H9 (cell line): ENCODE data around the gene ZNF385D. TPM values are rescaled to one million over a fixed set of nuclear protein-coding genes. Genes with fewer than 3 reads are reported as not detected.

Experiments
- DNase-seq: peaks from one replicate; pipeline ENCODE4 v3.0.0-alpha.2; 2017
- H2AFZ ChIP-seq: one replicate; pipeline ENCODE4 v1.6.1; 2013; ENCODE audit warnings: mild to moderate bottlenecking, low read length, control low read depth, moderate library complexity
- H2AK5ac ChIP-seq: 2 replicates; pipeline ENCODE4 v1.6.1; 2013; ENCODE audit warnings: low read length, control low read depth, mixed read lengths; ENCODE audit not compliant: insufficient read length
- H2BK120ac ChIP-seq: one replicate; pipeline ENCODE4 v1.6.1; 2013; ENCODE audit warnings: low read depth, mild to moderate bottlenecking, low read length, control low read depth, inconsistent platforms; ENCODE audit not compliant: poor library complexity, severe bottlenecking
- H2BK12ac ChIP-seq: 2 replicates; pipeline ENCODE4 v1.6.1; 2013; ENCODE audit warnings: low read length, control low read depth, mixed read lengths, low read depth; ENCODE audit not compliant: insufficient read length
- H2BK15ac ChIP-seq: 2 replicates; pipeline ENCODE4 v1.6.1; 2013; ENCODE audit warnings: low read depth, low read length, control low read depth
- H2BK20ac ChIP-seq: one replicate; pipeline ENCODE4 v1.6.1; 2013; ENCODE audit warnings: low read depth, mild to moderate bottlenecking, low read length, control low read depth, inconsistent platforms; ENCODE audit not compliant: poor library complexity, severe bottlenecking
- H2BK5ac ChIP-seq: 2 replicates; pipeline ENCODE4 v1.6.1; 2013; ENCODE audit warnings: low read length, control low read depth, mixed read lengths; ENCODE audit not compliant: insufficient read length
- H3K14ac ChIP-seq: 2 replicates; pipeline ENCODE4 v1.6.1; 2013; ENCODE audit warnings: low read length, control low read depth; ENCODE audit not compliant: insufficient read depth
- H3K18ac ChIP-seq: 2 replicates; pipeline ENCODE4 v1.6.1; 2013; ENCODE audit warnings: low read depth, mild to moderate bottlenecking, mixed read lengths, low read length, control low read depth; ENCODE audit not compliant: insufficient read length
- H3K23ac ChIP-seq: 2 replicates; pipeline ENCODE4 v1.6.1; 2013; ENCODE audit warnings: low read length, control low read depth, mixed read lengths, low read depth; ENCODE audit not compliant: insufficient read length
- H3K23me2 ChIP-seq: 2 replicates; pipeline ENCODE4 v1.6.1; 2013; ENCODE audit warnings: low read depth, mild to moderate bottlenecking, mixed read lengths, low read length, control low read depth; ENCODE audit not compliant: insufficient read length, poor library complexity, severe bottlenecking
- H3K27ac ChIP-seq: 2 replicates; pipeline ENCODE4 v1.5.1; 2013; ENCODE audit warnings: low read length, control low read depth, mixed read lengths, low read depth; ENCODE audit not compliant: insufficient read length
- H3K27me3 ChIP-seq: 2 replicates; pipeline ENCODE4 v1.6.1; 2013; ENCODE audit warnings: low read length, control low read depth, inconsistent platforms; ENCODE audit not compliant: insufficient read depth
- H3K4ac ChIP-seq: 2 replicates; pipeline ENCODE4 v1.6.1; 2013; ENCODE audit warnings: low read depth, mild to moderate bottlenecking, control low read depth, inconsistent platforms, low read length, moderate library complexity
- H3K4me1 ChIP-seq: 2 replicates; pipeline ENCODE4 v1.6.1; 2013; ENCODE audit warnings: low read length, control low read depth, inconsistent platforms; ENCODE audit not compliant: insufficient read depth
- H3K4me2 ChIP-seq: 2 replicates; pipeline ENCODE4 v1.6.1; 2013; ENCODE audit warnings: low read length, control low read depth, mixed read lengths; ENCODE audit not compliant: insufficient read length, insufficient read depth
- H3K56ac ChIP-seq: 2 replicates; pipeline ENCODE4 v1.6.1; 2013; ENCODE audit warnings: low read depth, mild to moderate bottlenecking, mixed read lengths, low read length, control low read depth; ENCODE audit not compliant: insufficient read length
- H3K79me1 ChIP-seq: 2 replicates; pipeline ENCODE4 v1.6.1; 2013; ENCODE audit warnings: low read depth, mild to moderate bottlenecking, moderate library complexity, low read length, control low read depth, inconsistent platforms; ENCODE audit not compliant: insufficient read depth, poor library complexity, severe bottlenecking
- H3K79me2 ChIP-seq: 2 replicates; pipeline ENCODE4 v1.6.1; 2013; ENCODE audit warnings: low read length, control low read depth, inconsistent platforms; ENCODE audit not compliant: insufficient read depth
- H3K9ac ChIP-seq: 2 replicates; pipeline ENCODE4 v1.6.1; 2013; ENCODE audit warnings: low read length, control low read depth, mixed read lengths; ENCODE audit not compliant: insufficient read length; ENCODE audit errors: extremely low read depth
- H3K9me3 ChIP-seq: one replicate; pipeline ENCODE4 v1.6.1; 2013; ENCODE audit warnings: low read depth, low read length, inconsistent platforms; ENCODE audit not compliant: control insufficient read depth
- H3T11ph ChIP-seq: one replicate; pipeline ENCODE4 v1.6.1; 2013; ENCODE audit warnings: mild to moderate bottlenecking, low read length, control low read depth, inconsistent platforms
- H4K20me1 ChIP-seq: one replicate; pipeline ENCODE4 v1.6.1; 2013; ENCODE audit not compliant: control insufficient read depth, insufficient read length, insufficient read depth
- H4K5ac ChIP-seq: 2 replicates; pipeline ENCODE4 v1.6.1; 2013; ENCODE audit warnings: low read depth, mild to moderate bottlenecking, mixed read lengths, low read length, control low read depth; ENCODE audit not compliant: insufficient read length
- H4K8ac ChIP-seq: replicated peaks from 2 replicates; pipeline ENCODE4 v1.6.1; 2013; ENCODE audit warnings: low read length, control low read depth, mixed read lengths, low read depth; ENCODE audit not compliant: insufficient read length
- H4K91ac ChIP-seq: 2 replicates; pipeline ENCODE4 v1.6.1; 2013; ENCODE audit warnings: low read depth, mild to moderate bottlenecking, moderate library complexity, mixed read lengths, low read length, control low read depth; ENCODE audit not compliant: insufficient read length
- H3K27ac Mint-ChIP-seq, 3 experiments: 2 replicates in 2 of 3; 3 replicates in 1 of 3; pipeline ENCODE4 v1.8.0; 2020 to 2021; ENCODE audit warnings: mixed read lengths in 3 of 3, mild to moderate bottlenecking in 1 of 3, moderate library complexity in 1 of 3
- H3K27me3 Mint-ChIP-seq: 2 replicates; pipeline ENCODE4 v1.8.0; 2021; ENCODE audit warnings: low read depth, mild to moderate bottlenecking, moderate library complexity, mixed read lengths
- H3K36me3 Mint-ChIP-seq, 3 experiments: 2 replicates in 2 of 3; 3 replicates in 1 of 3; pipeline ENCODE4 v1.8.0; 2020 to 2021; ENCODE audit warnings: low read depth in 3 of 3, mixed read lengths in 3 of 3; ENCODE audit not compliant: insufficient read depth in 1 of 3
- H3K4me1 Mint-ChIP-seq, 2 experiments: 2 replicates each; pipeline ENCODE4 v1.8.0; 2020; ENCODE audit warnings: mixed read lengths in 2 of 2
- H3K4me3 Mint-ChIP-seq, 2 experiments: 2 replicates in 1 of 2; 3 replicates in 1 of 2; pipeline ENCODE4 v1.8.0; 2020 to 2021; ENCODE audit warnings: mild to moderate bottlenecking in 2 of 2, mixed read lengths in 2 of 2, moderate library complexity in 1 of 2
- H3K9me3 Mint-ChIP-seq, 2 experiments: 2 replicates in 1 of 2; 3 replicates in 1 of 2; pipeline ENCODE4 v1.8.0; 2020; ENCODE audit warnings: mild to moderate bottlenecking in 2 of 2, mixed read lengths in 2 of 2, moderate library complexity in 1 of 2
- total RNA-seq: library from RNA; stranded (reverse); gene quantifications from 2 replicates; pipeline ENCODE4 v1.2.1, GENCODE V29; 2021
- TF ChIP-seq, protein P1 (sequence below): fragments of 200-600 bp; sonication (generic); conservative IDR thresholded peaks from 3 replicates; pipeline ENCODE4 v1.8.0; 2021; ENCODE audit warnings: antibody characterized with exemption, mild to moderate bottlenecking

Gene ZNF385D
- total RNA-seq, 1 experiment from 2014 or later, result 1.5 TPM

DNA sequence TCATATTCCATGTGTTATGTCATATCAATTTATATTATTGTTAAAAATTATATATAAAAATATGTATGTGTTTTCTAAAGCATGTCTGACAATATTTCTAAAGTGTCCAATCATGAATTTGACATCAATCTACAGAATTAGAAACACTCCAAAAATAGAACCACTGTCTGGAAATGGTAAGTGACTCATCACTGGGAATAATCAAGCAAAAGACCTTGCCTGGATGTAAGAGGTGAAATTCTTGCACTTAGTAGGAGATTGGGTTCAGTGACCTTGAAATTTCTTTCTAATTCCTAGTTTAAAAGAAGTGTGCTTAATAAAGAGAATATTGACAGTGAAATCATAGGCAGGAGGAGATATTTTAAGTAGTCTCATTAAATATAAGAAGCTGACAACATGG lies 188.8 kb downstream of the ZNF385D start:
- DNase-seq, result no peak
- Mint-ChIP-seq H3K27ac (no peak overlapping the region), H3K4me1 (no peaks in the 10 kb centered on the region), H3K9me3 (peaks cover 6 to 18% of the 10 kb centered on the region in 2 experiments; a peak in 4 of 5 replicates), H3K36me3 (peaks cover 8 to 18% (median 10%) of the 10 kb centered on the region in 3 experiments; a peak in 5 of 7 replicates), H3K4me3 (no peak overlapping the region), H3K27me3 (no peaks in the 10 kb centered on the region)
- Histone ChIP-seq H2BK5ac (no peak overlapping the region), H2BK20ac (no peak overlapping the region), H3K23ac (no peak overlapping the region), H2BK12ac (no peak overlapping the region), H3K79me1 (no peaks in the 10 kb centered on the region), H4K8ac (no peak overlapping the region), H2BK120ac (no peak overlapping the region), H3K27ac (no peak overlapping the region), H3K23me2 (no peaks in the 10 kb centered on the region), H3K4ac (no peak overlapping the region), H3K9ac (no peak overlapping the region), H3K27me3 (no peaks in the 10 kb centered on the region), H3K18ac (no peak overlapping the region), H4K91ac (no peak overlapping the region), H3K79me2 (no peaks in the 10 kb centered on the region; the same call in 1 of the 2 replicates), H4K20me1 (no peaks in the 10 kb centered on the region), H3K56ac (no peak overlapping the region), H2AK5ac (no peak overlapping the region), H3K9me3 (no peaks in the 10 kb centered on the region), H3T11ph (no peak overlapping the region), H3K4me1 (no peaks in the 10 kb centered on the region), H2AFZ (no peak overlapping the region), H3K4me2 (no peak overlapping the region), H3K14ac (no peak overlapping the region), H2BK15ac (no peak overlapping the region), H4K5ac (no peak overlapping the region)
- TF ChIP-seq, protein P1, sequence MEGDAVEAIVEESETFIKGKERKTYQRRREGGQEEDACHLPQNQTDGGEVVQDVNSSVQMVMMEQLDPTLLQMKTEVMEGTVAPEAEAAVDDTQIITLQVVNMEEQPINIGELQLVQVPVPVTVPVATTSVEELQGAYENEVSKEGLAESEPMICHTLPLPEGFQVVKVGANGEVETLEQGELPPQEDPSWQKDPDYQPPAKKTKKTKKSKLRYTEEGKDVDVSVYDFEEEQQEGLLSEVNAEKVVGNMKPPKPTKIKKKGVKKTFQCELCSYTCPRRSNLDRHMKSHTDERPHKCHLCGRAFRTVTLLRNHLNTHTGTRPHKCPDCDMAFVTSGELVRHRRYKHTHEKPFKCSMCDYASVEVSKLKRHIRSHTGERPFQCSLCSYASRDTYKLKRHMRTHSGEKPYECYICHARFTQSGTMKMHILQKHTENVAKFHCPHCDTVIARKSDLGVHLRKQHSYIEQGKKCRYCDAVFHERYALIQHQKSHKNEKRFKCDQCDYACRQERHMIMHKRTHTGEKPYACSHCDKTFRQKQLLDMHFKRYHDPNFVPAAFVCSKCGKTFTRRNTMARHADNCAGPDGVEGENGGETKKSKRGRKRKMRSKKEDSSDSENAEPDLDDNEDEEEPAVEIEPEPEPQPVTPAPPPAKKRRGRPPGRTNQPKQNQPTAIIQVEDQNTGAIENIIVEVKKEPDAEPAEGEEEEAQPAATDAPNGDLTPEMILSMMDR, result no peak
